Keratinocyte (primary cell): ENCODE data around the gene IRF6. TPM values are rescaled to one million over a fixed set of nuclear protein-coding genes. Genes with fewer than 3 reads are reported as not detected.

Experiments
- DNase-seq: peaks from one replicate; pipeline ENCODE4 v3.0.0-alpha.2; 2011; ENCODE audit warnings: low read depth, missing footprints, low spot score
- FAIRE-seq: peaks from 2 replicates; lab custom pipeline; 2011; peaks lifted over from hg19 to GRCh38; lab: Jason Lieb, UNC
- H2AFZ ChIP-seq: 2 replicates; pipeline ENCODE4 v1.6.0; 2012; ENCODE audit warnings: low read length, control low read depth, inconsistent platforms; ENCODE audit not compliant: control insufficient read depth
- H3K27ac ChIP-seq: 2 replicates; pipeline ENCODE4 v1.5.1; 2011; ENCODE audit warnings: low read length; ENCODE audit not compliant: control insufficient read depth, insufficient read depth
- H3K27me3 ChIP-seq: 3 replicates; pipeline ENCODE4 v1.6.0; 2011; ENCODE audit warnings: low read length; ENCODE audit not compliant: control insufficient read depth, insufficient read depth; ENCODE audit errors: extremely low read depth
- H3K36me3 ChIP-seq, 2 experiments: 2 replicates in 1 of 2; 3 replicates in 1 of 2; pipeline ENCODE4 v1.5.1; 2011; ENCODE audit warnings: low read length in 2 of 2, mild to moderate bottlenecking in 1 of 2; ENCODE audit not compliant: control insufficient read depth in 2 of 2, insufficient read depth in 2 of 2; ENCODE audit errors: extremely low read depth in 1 of 2
- H3K4me1 ChIP-seq: 3 replicates; pipeline ENCODE4 v1.5.1; 2011; ENCODE audit warnings: low read length; ENCODE audit not compliant: control insufficient read depth, insufficient read depth; ENCODE audit errors: extremely low read depth
- H3K4me2 ChIP-seq: 3 replicates; pipeline ENCODE4 v1.6.0; 2011; ENCODE audit warnings: low read depth, low read length; ENCODE audit not compliant: control insufficient read depth, insufficient read depth; ENCODE audit errors: extremely low read depth
- H3K4me3 ChIP-seq, 3 experiments: fragments of 200-600 bp in 1 of 3; sonication (generic) in 1 of 3; 2 replicates in 2 of 3; 3 replicates in 1 of 3; pipeline ENCODE4 v1.5.1; 2011 to 2016; ENCODE audit warnings: low read length in 3 of 3, mild to moderate bottlenecking in 3 of 3, control low read depth in 2 of 3, inconsistent platforms in 1 of 3, low read depth in 1 of 3, mixed read lengths in 1 of 3, mixed run types in 1 of 3, moderate library complexity in 1 of 3; ENCODE audit not compliant: control insufficient read depth in 2 of 3, insufficient read depth in 2 of 3; ENCODE audit errors: extremely low read depth in 1 of 3
- H3K79me2 ChIP-seq: 2 replicates; pipeline ENCODE4 v1.6.0; 2012; ENCODE audit warnings: low read length; ENCODE audit not compliant: control insufficient read depth, insufficient read depth
- H3K9ac ChIP-seq: 3 replicates; pipeline ENCODE4 v1.6.0; 2011; ENCODE audit warnings: low read length; ENCODE audit not compliant: control insufficient read depth, insufficient read depth; ENCODE audit errors: extremely low read depth
- H3K9me1 ChIP-seq: 3 replicates; pipeline ENCODE4 v1.6.0; 2011; ENCODE audit warnings: low read length; ENCODE audit not compliant: control insufficient read depth, insufficient read depth; ENCODE audit errors: extremely low read depth
- H3K9me3 ChIP-seq: 2 replicates; pipeline ENCODE4 v1.5.1; 2012; ENCODE audit warnings: low read depth, low read length; ENCODE audit not compliant: control insufficient read depth
- H4K20me1 ChIP-seq: 3 replicates; pipeline ENCODE4 v1.6.0; 2011; ENCODE audit warnings: low read length; ENCODE audit not compliant: control insufficient read depth, insufficient read depth; ENCODE audit errors: extremely low read depth
- CTCF ChIP-seq, 3 experiments: IDR thresholded peaks in 1 of 3; conservative IDR thresholded peaks in 1 of 3; optimal IDR thresholded peaks in 1 of 3; 2 replicates in 2 of 3; 3 replicates in 1 of 3; pipeline versions ENCODE3 to v1.5.1; 2011; ENCODE audit warnings: low read length in 3 of 3, mild to moderate bottlenecking in 3 of 3, moderate library complexity in 2 of 3, control low read depth in 1 of 3, inconsistent platforms in 1 of 3; ENCODE audit not compliant: insufficient read depth in 2 of 3; ENCODE audit errors: extremely low read depth in 1 of 3
- EZH2 ChIP-seq: IDR thresholded peaks from one replicate; pipeline ENCODE4 v1.6.1; 2012; ENCODE audit warnings: inconsistent platforms, mild to moderate bottlenecking, low read length, moderate library complexity
- dilution Hi-C: fragments of 300-500 bp; cut with MboI; formaldehyde crosslinking; loops from one replicate; pipeline ENCODE4 v1.7.0; 2020; ENCODE audit warnings: low sequenced_read_pairs; ENCODE audit not compliant: extremely low pct_ligation_motif_present
- polyA plus RNA-seq, 5 experiments: library from polyadenylated mRNA; depleted of rRNA in 3 of 5; stranded (reverse) in 3 of 5; stranded (forward) in 1 of 5; unstranded in 1 of 5; fragments of >200 nt; gene quantifications; 1 replicate in 1 of 5; 2 replicates in 3 of 5; 3 replicates in 1 of 5; pipeline versions ENCODE4 v1.2.1 to v1.2.3, GENCODE V29; 2011 to 2012; ENCODE audit warnings: missing spikeins in 2 of 5, low read depth in 1 of 5, low replicate concordance in 1 of 5

Gene IRF6
- polyA plus RNA-seq, 1 donor (not counting 4 experiments of a cell fraction or from before 2014, with no cell fraction given): 476 TPM

- no peak for DNase-seq
- TF ChIP-seq CTCF (optimal IDR thresholded peaks at IDR 0.05 in 1 of 3, IDR thresholded peaks at IDR 0.05 in 1 of 3, conservative IDR thresholded peaks at IDR 0.05 in 1 of 3; ENCODE audit: extremely low read depth in 1 of 3, insufficient read depth in 2 of 3, low read length in 3 of 3) (no peak), EZH2 (no peak)
- H3K4me2 ChIP-seq: no peak overlapping the region
- H3K27me3 ChIP-seq: no peaks in the 10 kb centered on the region
- H2AFZ ChIP-seq: no peak overlapping the region
- no peaks in the 10 kb centered on the region for H3K9me1 ChIP-seq
- H4K20me1 ChIP-seq: no peaks in the 10 kb centered on the region
- H3K36me3 ChIP-seq: peaks cover 12 to 34% of the 10 kb centered on the region in 2 experiments
- dilution Hi-C loops: loop anchor here (25.0 kb wide), 1 partner anchor 156 kb away; no protein-coding TSS in a partner anchor
- no peak overlapping the region for H3K9ac ChIP-seq
- no peak overlapping the region for H3K4me3 ChIP-seq
- H3K79me2 ChIP-seq: peaks cover 26% of the 10 kb centered on the region
- peaks cover 19% of the 10 kb centered on the region for H3K4me1 ChIP-seq
- H3K9me3 ChIP-seq: no peaks in the 10 kb centered on the region
- no peak for FAIRE-seq
- no peak overlapping the region for H3K27ac ChIP-seq
Observed at GRCh38 chr1:209831615-209832014, 25.7 kb upstream of the IRF6 start.

- Histone ChIP-seq H4K20me1 (no peaks in the 10 kb centered on the region), H3K9me1 (no peaks in the 10 kb centered on the region), H3K9me3 (no peaks in the 10 kb centered on the region), H3K36me3 (peaks cover 12 to 30% of the 10 kb centered on the region in 2 experiments), H2AFZ (no peak overlapping the region), H3K27me3 (no peaks in the 10 kb centered on the region), H3K27ac (no peak overlapping the region), H3K4me1 (peaks cover 27% of the 10 kb centered on the region), H3K4me3 (no peak overlapping the region), H3K79me2 (peaks cover 26% of the 10 kb centered on the region), H3K4me2 (no peak overlapping the region), H3K9ac (no peak overlapping the region)
- TF ChIP-seq EZH2 (no peak), CTCF (optimal IDR thresholded peaks at IDR 0.05 in 1 of 3, IDR thresholded peaks at IDR 0.05 in 1 of 3, conservative IDR thresholded peaks at IDR 0.05 in 1 of 3; ENCODE audit: extremely low read depth in 1 of 3, insufficient read depth in 2 of 3, low read length in 3 of 3) (no peak)
- dilution Hi-C loops: loop anchor here (25.0 kb wide), 1 partner anchor 157 kb away; no protein-coding TSS in a partner anchor
- DNase-seq: no peak
- FAIRE-seq: no peak
Observed at GRCh38 chr1:209830722-209831121, 24.8 kb upstream of the IRF6 start.
